ENCODE measurements around the gene SLC6A12.

SLC6A12 gene

DNA sequence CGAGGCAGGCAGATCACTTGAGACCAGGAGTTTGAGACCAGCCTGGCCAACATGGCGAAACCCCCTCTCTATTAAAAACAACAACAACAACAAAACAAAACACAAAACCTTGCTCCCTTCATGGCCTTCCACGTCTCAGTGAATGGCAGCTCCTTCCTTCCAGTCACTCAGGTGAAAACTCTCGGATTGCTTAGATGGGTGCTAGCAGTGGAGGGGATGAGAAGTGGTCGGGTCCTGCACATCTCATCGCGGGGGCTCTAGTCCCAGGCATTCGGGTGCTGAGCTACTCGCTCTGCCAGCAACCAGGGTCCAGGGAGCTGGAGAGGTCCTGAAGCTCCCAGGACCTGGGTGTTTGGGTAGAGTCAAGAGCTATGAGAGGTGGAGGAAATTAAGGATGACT lies 41.0 kb upstream of the SLC6A12 start:
- H3K27ac ChIP-seq = no peak overlapping the region
- TF ChIP-seq, protein P1, sequence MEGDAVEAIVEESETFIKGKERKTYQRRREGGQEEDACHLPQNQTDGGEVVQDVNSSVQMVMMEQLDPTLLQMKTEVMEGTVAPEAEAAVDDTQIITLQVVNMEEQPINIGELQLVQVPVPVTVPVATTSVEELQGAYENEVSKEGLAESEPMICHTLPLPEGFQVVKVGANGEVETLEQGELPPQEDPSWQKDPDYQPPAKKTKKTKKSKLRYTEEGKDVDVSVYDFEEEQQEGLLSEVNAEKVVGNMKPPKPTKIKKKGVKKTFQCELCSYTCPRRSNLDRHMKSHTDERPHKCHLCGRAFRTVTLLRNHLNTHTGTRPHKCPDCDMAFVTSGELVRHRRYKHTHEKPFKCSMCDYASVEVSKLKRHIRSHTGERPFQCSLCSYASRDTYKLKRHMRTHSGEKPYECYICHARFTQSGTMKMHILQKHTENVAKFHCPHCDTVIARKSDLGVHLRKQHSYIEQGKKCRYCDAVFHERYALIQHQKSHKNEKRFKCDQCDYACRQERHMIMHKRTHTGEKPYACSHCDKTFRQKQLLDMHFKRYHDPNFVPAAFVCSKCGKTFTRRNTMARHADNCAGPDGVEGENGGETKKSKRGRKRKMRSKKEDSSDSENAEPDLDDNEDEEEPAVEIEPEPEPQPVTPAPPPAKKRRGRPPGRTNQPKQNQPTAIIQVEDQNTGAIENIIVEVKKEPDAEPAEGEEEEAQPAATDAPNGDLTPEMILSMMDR (conservative IDR thresholded peaks at IDR 0.05) = no peak

DNA sequence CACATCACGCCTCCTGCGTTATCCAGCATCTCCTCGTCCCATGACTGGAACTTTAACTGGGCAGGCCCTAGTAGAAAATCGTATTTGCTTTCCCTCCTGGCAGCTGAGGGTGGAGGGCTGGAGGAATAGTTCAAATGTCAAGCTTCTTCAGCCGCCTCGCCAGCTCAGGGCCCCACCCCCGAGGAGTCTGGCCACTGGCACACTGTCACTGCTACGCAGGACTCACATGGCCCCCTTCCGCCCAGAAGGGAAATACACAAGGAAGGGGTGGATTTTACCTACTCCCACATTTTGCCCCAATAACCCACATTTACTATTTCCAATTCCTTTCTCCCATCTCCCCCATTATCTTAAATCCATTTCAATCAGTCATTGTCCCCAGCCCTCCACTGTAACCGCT lies 40.1 kb upstream of the SLC6A12 start:
- TF ChIP-seq, protein P1 (conservative IDR thresholded peaks at IDR 0.05) = no peak
- no peak overlapping the region for H3K27ac ChIP-seq

DNA sequence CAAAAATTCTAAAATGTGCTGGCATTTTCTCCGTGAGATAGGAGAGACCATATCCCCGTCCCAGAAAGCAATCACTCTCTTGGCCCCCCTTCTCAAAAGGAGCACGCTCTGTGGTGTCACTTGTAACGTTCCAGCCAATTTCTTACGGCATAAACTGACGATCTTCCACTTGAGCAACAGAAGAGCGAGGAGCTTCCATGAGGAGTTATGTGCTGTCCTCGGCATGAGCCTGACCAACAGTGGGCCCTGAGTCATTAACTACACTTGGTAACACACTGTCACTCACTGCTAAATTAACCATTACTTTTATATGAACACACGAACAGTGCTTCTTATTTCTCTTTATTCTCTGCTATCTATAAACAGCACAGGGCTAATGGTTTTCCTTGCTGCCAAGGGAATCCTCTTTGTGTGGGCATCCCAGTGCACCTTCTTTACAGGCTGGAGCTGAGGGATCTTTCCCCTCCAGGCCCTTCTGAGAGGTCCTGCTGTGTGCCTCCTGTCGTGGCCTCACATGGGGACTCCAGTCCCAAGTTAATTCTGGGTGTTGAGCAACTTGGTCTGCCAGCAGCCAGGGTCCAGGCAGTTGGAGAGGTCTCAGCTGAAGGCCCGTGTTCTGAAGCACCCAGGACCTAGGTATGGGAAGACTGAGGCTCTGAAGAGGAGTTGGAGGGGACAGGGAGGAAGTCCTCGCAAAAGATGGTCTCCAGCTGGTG lies 39.3 kb upstream of the SLC6A12 start:
- H3K27ac ChIP-seq = no peak overlapping the region
- TF ChIP-seq, protein P1 (conservative IDR thresholded peaks at IDR 0.05) = no peak

DNA sequence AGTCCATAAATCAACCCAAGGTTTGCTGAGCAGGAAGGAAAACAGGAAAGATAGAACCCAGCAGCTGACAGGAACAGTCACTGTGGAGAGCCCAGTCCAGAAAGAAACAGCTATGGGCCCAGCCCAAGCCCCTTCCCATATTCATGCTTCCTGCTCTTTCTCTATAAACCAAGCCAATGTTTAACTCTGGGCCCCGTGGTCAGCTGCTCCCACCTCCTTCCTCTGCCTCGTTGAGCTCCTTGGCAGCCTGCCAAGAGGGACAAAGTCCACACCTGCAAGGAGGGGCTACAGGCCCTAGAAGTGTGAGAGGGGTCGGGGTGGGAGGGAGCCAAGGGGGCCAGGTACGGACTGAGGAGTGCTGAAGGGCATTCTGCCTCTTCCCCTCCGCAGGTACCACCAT lies 38.7 kb upstream of the SLC6A12 start:
- TF ChIP-seq, protein P1 (conservative IDR thresholded peaks at IDR 0.05) = no peak
- H3K27ac ChIP-seq = no peak overlapping the region

DNA sequence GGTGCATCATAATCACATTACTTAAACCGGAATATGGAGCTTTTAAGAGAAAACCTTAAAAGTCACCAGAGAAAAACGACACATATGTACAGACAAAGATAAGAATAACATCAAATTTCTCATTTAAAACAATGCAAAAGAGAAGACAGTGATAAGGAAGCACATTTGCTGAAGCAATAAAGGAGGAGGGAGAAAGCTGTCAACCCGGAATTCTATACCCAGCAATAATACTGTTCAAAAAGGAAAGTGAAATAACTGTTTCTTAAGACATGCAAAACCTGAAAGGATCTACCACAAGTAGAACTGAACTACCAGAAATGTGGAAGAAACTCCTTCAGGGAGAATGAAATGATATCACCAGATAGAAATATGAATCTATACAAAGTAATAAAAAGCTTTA lies 33.3 kb upstream of the SLC6A12 start:
- TF ChIP-seq, protein P1 (conservative IDR thresholded peaks at IDR 0.05) = no peak
- H3K27ac ChIP-seq = no peak overlapping the region

DNA sequence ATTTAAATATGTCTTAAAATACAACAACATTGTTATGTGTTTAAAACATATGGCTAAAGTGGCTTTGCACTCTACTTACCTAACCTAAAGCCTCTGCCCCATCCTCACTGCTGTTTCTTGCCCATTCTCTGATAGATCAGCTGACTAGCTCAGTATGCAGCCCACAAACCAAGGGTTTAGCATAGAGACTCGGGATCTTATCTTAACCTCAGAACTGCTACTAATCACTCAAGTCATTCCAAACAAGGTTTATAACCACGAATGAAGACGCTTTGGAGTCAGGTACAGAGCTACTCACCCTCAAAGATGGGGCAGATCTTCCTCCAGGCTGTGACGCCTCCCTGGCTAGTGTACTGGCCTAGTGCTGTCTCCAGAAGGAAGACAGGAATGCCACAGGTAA lies 29.4 kb upstream of the SLC6A12 start:
- TF ChIP-seq, protein P1 (conservative IDR thresholded peaks at IDR 0.05) = no peak
- no peak overlapping the region for H3K27ac ChIP-seq

DNA sequence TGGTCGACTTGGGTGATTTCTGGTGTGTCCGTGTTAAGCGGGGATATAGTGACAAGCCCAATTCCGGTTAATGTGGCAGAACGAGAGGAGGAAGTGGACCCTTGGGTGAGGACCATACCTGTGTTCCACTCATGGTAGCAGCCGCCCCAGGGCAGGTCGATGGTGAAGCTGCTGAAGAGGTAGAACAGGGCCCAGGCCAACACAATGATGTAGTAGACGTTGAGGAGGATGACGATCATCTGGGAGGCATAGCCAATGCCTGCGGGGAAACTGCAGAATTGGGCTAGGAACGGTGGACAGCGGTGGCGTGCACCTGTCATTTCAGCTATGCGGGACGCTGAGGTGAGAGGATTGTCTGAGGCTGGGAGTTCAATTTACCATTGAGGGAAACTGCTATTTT lies 28.5 kb upstream of the SLC6A12 start:
- TF ChIP-seq, protein P1 (conservative IDR thresholded peaks at IDR 0.05) = no peak

More for the DNA sequence above, 28.5 kb upstream of the SLC6A12 start:
- H3K27ac ChIP-seq = no peak overlapping the region

Measured in VCaP (cell line).